Measurements from ENCODE around the gene POTEB.
"Not testable (repeated sequence)": the region's sequence is repeated elsewhere in the genome, so short reads cannot be mapped to it uniquely, and the experiment has no call there.

The POTEB gene

DNA sequence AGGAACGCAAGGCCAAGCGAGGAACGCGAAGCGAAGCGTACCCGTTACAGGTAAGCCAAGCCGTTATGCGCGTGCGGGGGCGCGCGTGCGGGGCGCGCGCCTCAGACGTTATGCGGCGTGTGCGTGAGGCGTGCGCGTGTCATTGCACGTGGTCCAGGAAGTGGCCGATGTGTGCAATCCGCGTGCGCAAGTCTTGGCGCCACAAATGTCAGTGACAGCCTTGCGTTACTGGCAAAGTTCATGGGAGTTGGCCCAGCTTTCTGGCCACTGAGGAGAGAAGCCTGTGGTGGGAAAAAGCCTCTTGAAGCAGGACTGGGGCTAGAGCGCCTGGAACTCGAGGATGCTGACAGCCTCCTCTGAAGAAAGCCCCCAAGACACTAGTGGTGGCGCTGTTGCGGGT, at the start of gene POTEB:
Gene POTEB (minus strand): TSS at position 101 of the 400 bp plus-strand sequence. CDS start 489 bp downstream, outside the sequence.
- H3K27ac ChIP-seq: not testable (repeated sequence)

DNA sequence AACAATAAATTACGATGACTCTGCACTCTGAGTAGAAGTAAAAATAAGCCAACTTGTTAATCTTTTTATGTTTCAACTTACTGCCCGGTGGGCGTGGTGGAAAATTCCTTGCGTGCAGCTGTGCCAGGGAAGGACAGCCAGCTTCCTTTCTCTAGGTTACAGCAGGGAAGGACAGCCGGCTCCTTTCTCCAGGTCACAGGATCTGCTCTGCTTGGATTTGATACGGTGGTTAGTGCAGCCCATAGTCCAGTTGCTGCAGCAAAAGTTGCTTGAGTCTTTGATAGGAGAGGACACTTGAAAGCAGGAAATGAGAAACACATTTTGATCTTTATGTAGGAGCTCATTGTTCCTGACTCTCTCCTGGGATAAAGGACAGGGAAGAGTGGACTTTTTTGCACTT, 13.4 kb upstream of the POTEB start:
- not testable (repeated sequence) for H3K27ac ChIP-seq

DNA sequence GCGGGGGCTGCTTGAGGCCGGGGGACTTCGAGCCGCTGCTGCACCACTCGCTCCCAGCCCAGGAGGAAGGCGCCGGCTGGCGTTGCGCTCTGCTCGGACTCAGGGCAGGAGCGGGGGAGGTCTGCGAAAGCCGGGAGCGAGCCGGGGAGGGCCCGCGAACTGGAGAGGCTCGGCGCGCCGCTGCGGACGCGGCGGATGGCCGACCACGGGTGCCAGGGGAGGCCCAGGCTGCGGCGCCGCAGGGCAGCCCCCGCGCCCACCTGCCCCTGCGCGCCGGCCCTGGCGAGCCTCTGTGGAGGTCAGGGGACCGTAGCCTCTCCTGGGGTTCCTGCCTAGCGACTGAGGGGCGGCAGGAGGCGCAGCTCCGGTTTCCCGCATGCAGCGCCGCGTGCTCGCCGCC, 12.0 kb upstream of the POTEB start:
- H3K27ac ChIP-seq: not testable (repeated sequence)

DNA sequence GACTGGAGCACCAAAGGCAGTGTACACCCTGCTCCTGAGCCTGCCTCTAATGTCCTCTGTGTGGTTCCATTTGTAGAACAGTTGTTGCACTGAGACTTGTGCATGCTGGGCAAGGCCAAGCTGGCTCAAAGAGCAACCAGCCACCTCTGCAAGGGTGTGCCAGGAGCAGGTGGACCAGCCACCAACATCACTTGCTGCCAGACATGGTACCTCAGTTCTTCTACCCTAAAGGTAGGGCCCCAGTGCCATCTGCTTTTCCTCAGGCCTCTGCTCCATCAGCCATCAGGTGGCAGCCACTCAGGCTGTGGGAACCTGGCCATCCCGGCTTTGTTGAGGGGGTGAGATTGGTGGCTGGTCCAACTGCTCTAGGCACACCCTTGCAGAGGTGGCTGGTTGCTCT, 38.7 kb downstream of the POTEB start:
- H3K27ac ChIP-seq: not testable (repeated sequence)

Data from VCaP (cell line).